GM10266 (cell line): Measurements from ENCODE around the gene CD99L2.

Experiments
- DNase-seq: peaks from one replicate; pipeline ENCODE4 v3.0.0; 2012; ENCODE audit errors: extremely low spot score
- CTCF ChIP-seq: IDR thresholded peaks from 2 replicates; pipeline ENCODE4 v1.5.1; 2012; ENCODE audit warnings: mild to moderate bottlenecking, low read depth; ENCODE audit not compliant: control insufficient read depth, insufficient read depth; ENCODE audit errors: missing control alignments

Gene CD99L2

GRCh38 chrX:150856785-150857184, 41.7 kb downstream of the CD99L2 start:
- no peak for TF ChIP-seq CTCF
- DNase-seq: no peak

- no peak for TF ChIP-seq CTCF
- no peak for DNase-seq
Observed at GRCh38 chrX:150856101-150856500, 42.4 kb downstream of the CD99L2 start.

GRCh38 chrX:150854856-150855255, 43.6 kb downstream of the CD99L2 start:
- no peak for TF ChIP-seq CTCF
- no peak for DNase-seq

GRCh38 chrX:150849996-150850720, 48.3 kb downstream of the CD99L2 start:
- TF ChIP-seq CTCF: no peak
- no peak for DNase-seq

GRCh38 chrX:150849486-150849885, 49.0 kb downstream of the CD99L2 start:
- TF ChIP-seq CTCF: no peak
- no peak for DNase-seq

- no peak for DNase-seq
Observed at GRCh38 chrX:150848914-150849365, 49.5 kb downstream of the CD99L2 start.

More at GRCh38 chrX:150848914-150849365, 49.5 kb downstream of the CD99L2 start:
- TF ChIP-seq CTCF: no peak
